ENCODE measurements around the gene DTHD1. TPM values are rescaled to one million over a fixed set of nuclear protein-coding genes. Genes with fewer than 3 reads are reported as not detected.

Gene DTHD1
- total RNA-seq, 1 donor from 2014 or later, result not detected

DNA sequence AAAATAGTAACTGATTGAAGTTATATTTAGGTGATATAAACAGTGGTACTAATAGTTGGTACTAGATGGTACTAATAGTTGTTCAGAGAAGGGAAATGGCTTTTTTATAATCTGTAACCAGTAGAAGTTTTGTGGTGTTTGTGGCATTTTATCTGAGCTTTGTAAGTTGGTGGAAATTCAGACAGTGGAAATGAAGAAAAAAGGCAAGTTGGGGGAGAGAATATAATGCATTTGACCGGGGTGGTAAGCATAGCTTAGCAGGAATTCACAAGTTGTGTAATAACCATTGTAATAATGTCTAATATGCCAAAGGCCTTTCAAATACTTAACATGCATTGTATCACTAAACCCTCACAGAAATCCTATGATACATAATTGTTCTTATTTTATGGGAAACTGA, 36.3 kb downstream of the DTHD1 start:
- DNase-seq (ENCODE audit: low spot score in 2 of 2, unreplicated experiment in 2 of 2), result no peak
- TF ChIP-seq, protein P1, sequence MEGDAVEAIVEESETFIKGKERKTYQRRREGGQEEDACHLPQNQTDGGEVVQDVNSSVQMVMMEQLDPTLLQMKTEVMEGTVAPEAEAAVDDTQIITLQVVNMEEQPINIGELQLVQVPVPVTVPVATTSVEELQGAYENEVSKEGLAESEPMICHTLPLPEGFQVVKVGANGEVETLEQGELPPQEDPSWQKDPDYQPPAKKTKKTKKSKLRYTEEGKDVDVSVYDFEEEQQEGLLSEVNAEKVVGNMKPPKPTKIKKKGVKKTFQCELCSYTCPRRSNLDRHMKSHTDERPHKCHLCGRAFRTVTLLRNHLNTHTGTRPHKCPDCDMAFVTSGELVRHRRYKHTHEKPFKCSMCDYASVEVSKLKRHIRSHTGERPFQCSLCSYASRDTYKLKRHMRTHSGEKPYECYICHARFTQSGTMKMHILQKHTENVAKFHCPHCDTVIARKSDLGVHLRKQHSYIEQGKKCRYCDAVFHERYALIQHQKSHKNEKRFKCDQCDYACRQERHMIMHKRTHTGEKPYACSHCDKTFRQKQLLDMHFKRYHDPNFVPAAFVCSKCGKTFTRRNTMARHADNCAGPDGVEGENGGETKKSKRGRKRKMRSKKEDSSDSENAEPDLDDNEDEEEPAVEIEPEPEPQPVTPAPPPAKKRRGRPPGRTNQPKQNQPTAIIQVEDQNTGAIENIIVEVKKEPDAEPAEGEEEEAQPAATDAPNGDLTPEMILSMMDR (IDR thresholded peaks at IDR 0.05; ENCODE audit: unreplicated experiment), result no peak
- peaks cover 4% of the 10 kb centered on the region for H3K4me1 Mint-ChIP-seq
- no peaks in the 10 kb centered on the region for H3K27me3 Mint-ChIP-seq (ENCODE audit: low read depth)
- no peak overlapping the region for H3K4me3 Mint-ChIP-seq
- H3K27ac Mint-ChIP-seq, result no peak overlapping the region
- H3K36me3 Mint-ChIP-seq, result no peaks in the 10 kb centered on the region
- H3K9me3 Mint-ChIP-seq, result no peaks in the 10 kb centered on the region

DNA sequence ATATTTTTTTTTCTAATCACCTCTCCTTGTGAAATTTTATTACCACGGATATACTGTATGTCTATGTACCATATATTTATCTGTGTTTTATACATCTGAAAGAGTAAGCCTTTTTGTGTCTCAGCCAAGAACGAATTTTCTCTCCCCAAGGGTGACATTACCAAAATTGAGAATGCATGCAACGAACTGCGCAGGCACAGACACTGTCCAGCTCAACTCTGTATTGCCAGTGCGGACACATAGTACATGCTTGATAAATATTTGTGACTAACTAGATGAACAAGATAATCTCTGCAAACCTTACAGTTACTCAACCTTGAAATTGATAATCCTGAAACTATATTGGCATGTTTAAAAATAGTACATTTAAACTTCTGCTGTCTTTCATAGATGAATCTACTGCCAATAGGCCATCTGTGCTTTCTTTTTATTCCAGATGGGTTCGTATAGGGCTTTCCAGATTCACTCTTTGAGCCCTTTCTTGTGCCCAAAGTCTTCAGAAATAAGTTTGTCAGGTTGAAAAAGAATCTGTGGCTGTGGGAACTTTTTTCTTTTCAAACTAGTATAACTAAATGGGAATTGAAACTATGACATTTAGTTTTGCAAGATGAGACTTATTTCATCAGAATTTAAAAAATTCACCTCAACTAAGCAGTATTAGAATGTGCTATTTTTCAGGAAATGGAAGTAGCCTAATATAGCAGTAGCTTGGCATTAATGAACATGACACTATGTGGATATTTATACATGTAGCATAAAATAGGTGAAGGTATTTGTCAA, 38.9 kb downstream of the DTHD1 start:
- no peak for DNase-seq (ENCODE audit: low spot score in 2 of 2, unreplicated experiment in 2 of 2)

DNA sequence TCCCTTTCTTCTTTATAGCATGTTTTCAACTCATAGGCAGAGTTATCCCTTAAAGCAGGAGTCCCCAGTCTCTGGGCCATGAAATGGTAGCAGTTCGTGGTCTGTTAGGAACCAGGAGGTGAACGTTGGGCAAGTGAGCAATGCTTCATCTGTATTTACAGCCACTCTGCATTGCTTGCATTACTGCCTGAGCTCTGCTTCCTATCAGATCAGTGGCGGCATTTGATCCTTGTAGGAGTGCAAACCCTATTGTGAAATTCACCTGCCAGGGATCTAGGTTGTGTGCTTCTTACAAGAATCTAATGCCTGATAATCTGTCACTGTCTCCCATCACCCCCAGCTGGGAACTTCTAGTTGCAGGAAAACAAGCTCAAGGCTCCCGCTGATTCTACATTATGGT, 39.8 kb downstream of the DTHD1 start:
- no peak for DNase-seq (ENCODE audit: low spot score in 2 of 2, unreplicated experiment in 2 of 2)
- peaks cover 4% of the 10 kb centered on the region for H3K4me1 Mint-ChIP-seq
- TF ChIP-seq, protein P1 (IDR thresholded peaks at IDR 0.05; ENCODE audit: unreplicated experiment), result no peak
- no peak overlapping the region for H3K27ac Mint-ChIP-seq
- no peaks in the 10 kb centered on the region for H3K27me3 Mint-ChIP-seq (ENCODE audit: low read depth)
- no peak overlapping the region for H3K4me3 Mint-ChIP-seq
- H3K36me3 Mint-ChIP-seq, result no peaks in the 10 kb centered on the region
- H3K9me3 Mint-ChIP-seq, result no peaks in the 10 kb centered on the region

More for the DNA sequence above, 38.9 kb downstream of the DTHD1 start:
- TF ChIP-seq, protein P1 (IDR thresholded peaks at IDR 0.05; ENCODE audit: unreplicated experiment), result no peak
- H3K36me3 Mint-ChIP-seq, result no peaks in the 10 kb centered on the region
- peaks cover 4% of the 10 kb centered on the region for H3K4me1 Mint-ChIP-seq
- no peaks in the 10 kb centered on the region for H3K27me3 Mint-ChIP-seq (ENCODE audit: low read depth)
- H3K27ac Mint-ChIP-seq, result no peak overlapping the region
- no peak overlapping the region for H3K4me3 Mint-ChIP-seq
- H3K9me3 Mint-ChIP-seq, result no peaks in the 10 kb centered on the region

DNA sequence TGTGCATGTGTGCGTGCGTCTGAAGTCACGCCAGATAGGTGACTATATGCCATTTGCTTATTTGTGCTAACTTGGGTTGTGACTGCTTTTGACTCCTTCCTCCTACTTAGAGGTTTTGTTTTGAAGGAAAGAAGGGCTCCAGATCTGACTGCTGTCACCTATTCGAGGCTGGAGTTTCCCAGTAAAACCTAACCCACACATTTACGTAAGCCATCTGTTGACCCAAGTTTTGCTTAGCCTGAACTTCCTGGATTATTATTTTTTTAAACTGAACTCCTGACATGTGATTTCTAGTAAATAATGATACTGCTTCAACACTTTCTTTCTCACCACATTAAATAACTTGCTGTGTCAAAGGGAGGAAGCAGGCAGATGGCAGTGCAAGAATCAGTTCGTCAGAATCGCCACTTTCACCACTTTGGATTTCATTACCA, 41.5 kb downstream of the DTHD1 start:
- TF ChIP-seq, protein P1 (IDR thresholded peaks at IDR 0.05; ENCODE audit: unreplicated experiment), result no peak
- DNase-seq (ENCODE audit: low spot score in 2 of 2, unreplicated experiment in 2 of 2), result no peak
- Mint-ChIP-seq H3K27ac (no peak overlapping the region), H3K36me3 (no peaks in the 10 kb centered on the region), H3K4me3 (no peak overlapping the region), H3K4me1 (peaks cover 2% of the 10 kb centered on the region), H3K9me3 (no peaks in the 10 kb centered on the region), H3K27me3 (ENCODE audit: low read depth) (no peaks in the 10 kb centered on the region)

DNA sequence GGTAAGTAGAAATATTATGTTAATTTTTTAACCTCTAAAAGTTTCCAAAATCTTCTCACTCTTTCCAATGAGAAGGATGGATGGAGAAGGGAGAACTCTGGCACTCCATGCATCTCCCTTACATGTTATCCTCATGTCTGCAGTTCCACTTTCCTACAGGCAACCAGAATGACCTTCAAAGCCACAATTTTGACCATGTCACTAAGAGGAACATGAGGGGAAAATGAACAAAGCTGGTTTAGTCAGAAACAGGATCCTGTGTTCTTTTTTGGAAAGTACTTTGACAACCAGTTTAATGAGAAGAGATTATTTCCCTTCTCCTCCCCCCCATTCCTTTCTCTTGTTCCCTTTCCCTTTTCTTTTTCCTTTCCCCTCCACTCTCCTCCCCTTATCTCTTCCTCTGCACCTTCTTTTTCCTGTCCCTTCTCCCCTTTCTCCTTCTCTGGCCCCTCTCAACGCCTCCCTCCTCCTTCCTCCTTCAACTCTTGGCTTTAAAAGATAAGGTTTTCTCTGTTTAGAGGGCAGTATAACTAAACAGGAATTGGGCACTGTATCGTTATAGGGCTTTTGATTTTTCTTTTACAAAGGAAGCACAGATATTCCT, 42.5 kb downstream of the DTHD1 start:
- Mint-ChIP-seq H3K4me3 (no peak overlapping the region), H3K4me1 (peaks cover 2% of the 10 kb centered on the region), H3K27ac (no peak overlapping the region), H3K27me3 (ENCODE audit: low read depth) (no peaks in the 10 kb centered on the region), H3K36me3 (no peaks in the 10 kb centered on the region), H3K9me3 (no peaks in the 10 kb centered on the region)
- no peak for DNase-seq (ENCODE audit: low spot score in 2 of 2, unreplicated experiment in 2 of 2)
- TF ChIP-seq, protein P1 (IDR thresholded peaks at IDR 0.05; ENCODE audit: unreplicated experiment), result no peak

Data from mesothelial cell of epicardium (in vitro differentiated cells).